Kidney tubule cell (primary cell): ENCODE data around the gene NT5C3A.
A peak's percentile ranks its signal among the peaks of the same experiment; 100 is the strongest.
"Not testable (repeated sequence)": the region's sequence is repeated elsewhere in the genome, so short reads cannot be mapped to it uniquely, and the experiment has no call there.

Experiments
- DNase-seq: peaks from one replicate; pipeline ENCODE4 v3.0.0-alpha.2; 2018; ENCODE audit warnings: low spot score

Gene NT5C3A

DNA sequence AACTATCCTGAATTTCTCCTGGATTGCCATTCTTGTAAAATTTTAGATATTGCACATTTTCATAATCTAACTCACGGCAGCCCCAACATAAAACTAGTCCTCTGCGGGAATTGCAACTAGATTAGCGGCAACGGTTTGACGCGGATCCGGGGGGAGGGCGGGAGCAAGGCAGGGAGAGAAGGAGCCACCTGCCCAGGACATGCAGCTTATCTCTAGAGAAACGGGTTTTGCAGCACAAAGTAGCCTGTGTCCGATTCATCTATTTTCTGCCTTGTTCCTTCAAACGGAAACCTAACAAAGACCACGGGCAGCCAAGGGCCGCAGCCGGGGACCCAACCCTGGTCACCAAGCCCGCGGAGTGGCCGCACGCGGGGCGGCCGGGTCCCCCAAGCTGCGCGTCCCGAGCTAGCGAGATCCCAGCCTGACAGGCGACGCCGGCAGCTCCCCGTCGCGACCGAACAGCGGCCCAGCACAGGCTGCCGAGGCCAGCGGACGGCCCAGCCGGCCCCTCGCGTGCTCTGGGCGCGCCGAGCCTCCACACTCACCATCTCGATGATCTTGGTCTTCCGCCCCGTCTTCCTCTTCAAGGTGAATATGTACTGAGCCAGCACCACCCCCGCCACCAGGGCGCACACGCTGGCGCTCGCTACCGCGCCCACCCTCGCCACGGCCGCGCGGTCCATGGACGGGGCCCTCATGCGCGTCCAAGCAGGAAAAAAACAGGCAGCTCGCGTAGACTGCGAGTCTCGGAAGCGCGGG is at the start of gene NT5C3A:
Gene NT5C3A, minus strand, starts transcription at position 754 of the 759 bp plus-strand sequence. Its CDS starts 71 bp downstream, at position 683.
- peak; percentile 45 for DNase-seq

DNA sequence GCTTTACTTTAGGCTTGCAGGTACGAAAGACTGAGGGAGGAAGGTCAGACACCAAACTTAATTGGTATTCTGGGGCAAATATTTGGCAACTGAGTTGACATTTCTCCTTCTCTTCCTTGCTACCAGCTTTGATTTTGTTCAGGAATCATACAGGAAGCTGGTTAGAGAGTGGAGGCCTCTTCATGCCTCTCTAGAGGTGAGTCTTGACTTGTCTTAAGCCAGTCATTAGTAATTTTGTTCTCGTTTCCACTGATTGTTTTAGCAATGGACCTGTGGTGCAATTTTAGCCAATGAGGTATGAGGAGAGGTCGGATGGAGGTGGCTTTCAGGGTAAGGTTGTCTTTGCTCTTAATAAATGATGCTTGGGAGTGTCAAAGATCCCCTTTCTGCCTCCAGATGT is 49.0 kb upstream of the NT5C3A start:
- DNase-seq = no peak

DNA sequence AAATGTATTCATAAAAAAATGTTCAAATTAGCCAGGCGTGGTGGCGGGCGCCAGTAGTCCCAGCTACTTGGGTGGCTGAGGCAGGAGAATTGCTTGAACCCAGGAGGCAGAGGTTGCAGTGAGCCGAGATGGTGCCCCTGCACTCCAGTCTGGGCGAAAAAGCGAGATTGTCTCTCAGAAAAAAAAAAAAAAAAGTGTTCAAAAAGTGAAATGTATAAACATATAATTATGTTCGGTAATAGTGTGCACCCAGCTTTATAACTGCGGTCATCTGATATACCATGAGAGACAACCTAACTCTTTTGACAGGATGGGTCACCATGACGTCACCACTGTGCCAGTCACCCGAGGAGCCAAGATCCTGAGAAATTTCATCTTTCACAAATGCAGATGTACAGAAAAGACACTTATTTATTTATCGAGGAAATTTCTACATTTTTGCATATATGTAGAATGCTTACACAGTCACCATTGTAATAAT is 47.2 kb upstream of the NT5C3A start:
- DNase-seq = peak; percentile 17

DNA sequence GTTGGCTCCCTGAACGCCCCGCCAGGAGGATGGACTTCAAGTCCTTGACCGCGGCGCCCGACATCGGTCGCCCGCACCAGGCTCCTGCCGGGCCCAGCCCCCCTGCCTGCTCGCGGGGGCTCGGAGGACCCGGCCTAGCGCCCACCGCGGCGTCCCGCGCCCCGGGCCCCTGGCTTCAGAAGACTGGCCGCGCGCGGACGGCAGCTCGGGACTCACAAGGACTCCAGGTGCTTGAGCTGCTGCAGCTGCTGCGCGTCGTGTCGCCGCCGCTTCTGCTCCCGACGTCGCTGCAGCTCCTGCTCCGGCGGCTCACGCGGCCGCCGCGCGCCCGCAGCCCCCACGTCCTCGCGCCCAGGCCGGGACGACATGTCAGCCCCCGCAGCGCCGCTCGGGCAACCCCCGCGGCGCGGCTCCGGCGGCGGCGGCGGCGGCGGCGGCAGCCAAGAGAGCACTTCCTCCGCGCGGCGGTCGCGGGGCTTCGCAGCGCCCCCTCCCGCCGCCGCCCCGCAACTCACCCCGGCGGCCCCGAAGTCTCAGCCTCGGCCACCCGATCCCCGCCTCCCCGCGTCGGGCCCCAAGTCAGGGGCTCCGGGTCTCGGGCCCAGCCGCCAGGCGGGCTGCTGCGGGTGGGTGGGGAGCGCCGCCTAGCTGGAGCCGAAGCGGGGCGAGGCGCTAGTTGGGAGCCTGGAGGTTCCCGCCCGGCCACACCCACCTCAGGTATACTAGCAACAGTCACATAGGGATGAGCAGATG is 46.6 kb upstream of the NT5C3A start, which contains the start of gene RP9:
Gene RP9, minus strand, starts transcription at position 400 of the 753 bp plus-strand sequence. Its CDS starts 32 bp downstream, at position 368.
- peak; percentile 79 for DNase-seq

DNA sequence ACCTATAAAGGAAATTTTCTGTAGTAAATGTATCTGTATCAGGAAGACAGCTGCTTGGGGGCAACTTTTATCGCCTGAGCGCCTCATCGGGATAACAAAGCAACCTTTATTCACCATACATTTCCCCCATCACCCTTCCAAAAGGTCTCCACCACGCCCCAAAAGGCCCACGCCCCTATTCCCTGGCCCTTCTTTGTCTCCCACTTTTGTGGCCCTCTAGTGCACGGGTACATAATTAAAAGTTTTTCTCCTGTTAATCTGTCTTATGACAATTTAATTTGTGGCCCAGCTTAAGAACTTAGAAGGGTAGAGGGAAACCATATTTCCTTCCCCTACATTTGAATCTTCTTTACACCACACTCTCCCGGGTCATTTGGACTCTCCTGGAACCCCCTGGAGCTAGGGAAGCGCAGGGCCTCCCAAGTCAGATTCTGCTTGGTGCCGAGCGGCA is 46.0 kb upstream of the NT5C3A start:
- no peak for DNase-seq

DNA sequence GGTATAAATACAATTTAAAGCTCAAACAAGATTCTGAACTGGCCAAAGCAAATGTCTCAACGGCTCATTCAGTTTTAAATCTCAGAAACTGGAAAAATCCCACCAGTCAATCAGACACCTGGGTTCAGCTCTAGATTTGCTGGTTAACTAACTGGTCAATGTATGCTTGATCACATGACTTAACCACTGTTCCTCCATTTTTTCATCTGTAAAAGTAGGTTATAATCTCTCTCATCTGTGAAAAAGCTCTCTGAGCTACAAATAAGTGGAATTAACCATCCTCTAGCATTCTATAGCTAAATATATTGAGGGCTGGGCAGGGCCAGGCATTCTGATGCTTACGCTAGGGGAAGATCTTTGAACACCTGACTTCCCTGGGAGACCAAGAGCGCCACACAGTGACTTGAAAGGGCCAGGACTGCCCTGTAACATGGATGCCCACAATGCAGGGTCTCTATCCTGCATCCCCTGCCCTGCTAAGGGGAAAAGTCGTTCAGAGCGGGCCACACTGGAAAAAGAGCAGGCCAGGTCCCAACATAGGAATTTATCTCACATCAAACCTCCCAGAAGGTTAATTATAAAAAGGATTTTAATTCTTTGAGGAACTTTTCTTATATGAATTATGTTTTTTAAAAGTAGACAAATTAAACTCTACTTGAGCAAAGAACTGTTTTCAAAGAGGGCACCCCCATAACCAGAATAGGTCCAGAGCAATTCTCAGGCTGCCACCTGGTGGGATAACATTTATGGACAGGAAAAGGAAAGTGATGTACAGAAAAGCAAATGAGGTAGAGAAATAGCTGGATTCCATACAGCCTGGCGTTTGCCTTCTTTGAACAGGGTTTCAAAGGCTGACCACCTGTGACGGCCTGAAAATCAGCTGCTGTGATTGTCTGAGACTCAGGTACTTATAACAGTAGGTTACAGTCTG is 44.8 kb upstream of the NT5C3A start:
- DNase-seq = peak; percentile 44

DNA sequence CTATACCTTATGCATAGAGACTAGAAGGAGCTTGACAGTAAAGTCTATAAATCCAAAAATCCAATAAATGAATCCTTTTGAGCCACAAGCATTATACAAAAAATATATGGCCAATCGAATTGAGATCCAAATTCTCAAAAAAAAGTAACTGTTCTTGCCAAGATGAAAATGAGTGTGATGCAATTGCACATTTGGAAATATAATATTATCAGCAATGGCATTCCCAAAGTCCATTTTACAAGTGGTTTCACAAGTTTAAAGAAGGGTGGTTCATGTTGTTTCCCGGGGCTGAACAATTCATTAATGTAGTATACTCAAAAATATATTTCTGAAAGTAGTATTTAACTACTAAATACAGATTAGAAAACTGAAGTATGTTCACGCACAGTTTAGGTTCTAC is 39.3 kb upstream of the NT5C3A start:
- DNase-seq = no peak

DNA sequence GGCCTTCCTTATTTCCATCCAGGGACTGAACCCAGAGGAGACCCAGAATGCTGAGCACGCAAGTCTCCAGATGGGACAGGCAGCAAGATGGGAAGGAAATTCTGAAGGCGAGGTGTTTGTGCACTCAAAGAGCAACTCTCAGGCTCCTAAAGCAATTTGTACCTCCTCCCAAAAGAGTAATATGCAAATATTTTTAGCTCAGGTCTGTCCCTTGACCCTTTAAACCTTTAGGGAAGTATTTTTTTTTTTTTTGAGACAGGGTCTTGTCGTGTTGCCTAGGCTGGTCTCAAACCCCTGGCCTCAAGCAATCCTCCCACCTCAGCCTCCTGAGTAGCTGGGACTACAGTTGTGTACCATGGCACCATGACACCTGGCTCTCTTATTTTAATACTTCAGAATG is 38.2 kb upstream of the NT5C3A start:
- no peak for DNase-seq

DNA sequence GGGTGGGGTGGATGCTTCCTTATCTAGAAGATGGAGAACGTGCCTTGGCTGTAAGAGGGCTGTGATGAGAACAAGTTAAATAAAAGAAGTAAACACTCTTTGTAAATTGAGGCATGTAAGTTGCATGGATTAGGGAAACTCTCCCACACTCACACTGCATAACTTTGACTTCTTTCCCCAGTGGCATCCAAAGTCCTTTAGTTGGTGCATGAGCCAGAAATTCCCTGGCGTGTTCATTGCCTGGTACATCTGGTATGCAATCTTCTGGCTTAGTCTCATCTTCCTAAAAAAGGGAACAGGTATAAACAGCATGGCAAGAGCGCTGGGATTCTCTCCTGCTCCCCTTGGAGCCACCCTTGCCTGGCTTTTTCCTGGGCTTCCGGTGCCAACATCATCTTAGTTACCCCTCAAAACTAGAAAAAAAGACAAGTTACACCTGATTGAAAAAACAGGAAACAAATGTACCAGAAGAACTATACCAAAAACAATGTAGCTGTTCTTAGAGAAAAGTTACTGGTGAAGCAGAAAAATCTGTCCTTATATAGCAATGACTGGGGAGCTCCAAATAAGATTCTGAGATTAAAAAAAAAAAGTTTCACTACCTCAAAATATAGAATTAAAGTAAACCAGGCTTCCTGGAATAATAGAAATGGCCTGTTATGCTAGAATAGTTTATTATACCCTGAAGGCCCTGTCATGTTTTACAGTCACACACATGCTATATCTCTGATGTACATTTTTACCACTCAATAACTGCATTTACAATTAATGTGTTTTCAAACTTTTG is 36.8 kb upstream of the NT5C3A start:
- no peak for DNase-seq

DNA sequence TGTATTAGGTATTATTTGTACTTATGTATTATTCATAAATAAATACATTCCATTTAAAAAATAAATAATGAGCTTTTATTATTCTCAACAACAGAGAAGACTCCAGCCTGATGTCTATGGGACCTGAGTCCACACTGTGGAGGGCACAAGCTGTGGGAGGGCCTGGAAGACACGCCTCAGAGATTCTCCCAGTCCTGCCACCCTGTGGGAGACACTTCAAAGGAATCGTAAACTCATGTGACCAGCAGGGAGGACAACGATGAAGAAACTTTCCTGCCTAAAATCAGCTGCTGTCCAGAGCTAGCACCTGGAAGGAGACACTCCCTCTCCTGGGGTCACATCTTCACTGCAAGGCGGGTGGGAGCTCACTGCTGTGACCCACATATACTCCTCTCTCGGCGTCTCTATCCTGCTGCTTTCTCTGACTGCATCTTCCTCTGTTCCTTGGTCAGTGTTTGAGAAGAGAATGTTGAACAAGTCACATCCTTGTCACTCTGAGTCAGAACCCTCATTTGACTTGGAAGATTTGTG is 32.2 kb upstream of the NT5C3A start:
- DNase-seq = not testable (repeated sequence)

DNA sequence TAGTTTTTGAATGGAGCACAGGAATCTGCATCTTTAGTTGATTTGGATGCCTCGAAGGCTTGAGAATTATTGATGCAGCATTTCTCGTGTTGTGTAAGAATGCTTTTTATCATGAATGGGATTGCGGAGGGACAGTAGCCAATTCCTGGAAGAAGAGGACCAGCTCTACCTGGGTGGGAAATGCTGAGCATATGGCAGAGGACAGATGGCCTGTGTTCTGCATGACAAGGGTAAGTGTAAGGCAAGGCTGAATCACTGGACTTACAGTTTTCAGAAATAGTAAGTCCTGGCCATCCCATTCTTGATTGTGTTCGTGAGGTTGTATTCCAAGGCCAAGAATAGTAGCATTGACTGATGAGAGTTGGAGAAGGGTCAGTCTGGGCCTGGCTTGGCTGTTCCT is 30.7 kb upstream of the NT5C3A start:
- DNase-seq = no peak

DNA sequence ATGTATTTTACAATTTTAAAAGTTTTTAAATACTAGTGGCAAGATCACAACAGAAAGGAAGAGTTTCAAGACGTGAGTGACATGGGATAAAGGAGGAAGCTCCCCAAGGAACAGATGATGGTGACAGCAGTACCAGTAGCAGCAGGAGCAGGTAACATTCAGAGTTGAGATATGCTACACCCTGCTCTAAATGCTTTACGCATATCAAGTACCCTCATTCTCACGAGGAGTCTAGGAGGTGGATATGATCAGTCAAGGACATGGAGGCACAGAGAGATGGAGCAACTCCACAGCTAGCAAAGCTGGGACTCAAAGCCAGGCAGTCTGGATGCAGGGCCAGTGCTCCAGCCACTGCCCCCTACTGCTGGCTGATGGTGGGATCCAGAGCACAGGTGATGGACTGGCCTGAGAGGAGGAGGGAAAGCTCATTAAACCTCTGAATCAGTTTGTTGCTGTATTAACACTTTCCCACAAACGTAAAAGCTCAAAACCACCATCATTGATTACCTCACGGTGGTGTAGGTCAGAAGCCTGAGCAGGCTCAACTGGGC is 29.1 kb upstream of the NT5C3A start:
- DNase-seq = no peak

DNA sequence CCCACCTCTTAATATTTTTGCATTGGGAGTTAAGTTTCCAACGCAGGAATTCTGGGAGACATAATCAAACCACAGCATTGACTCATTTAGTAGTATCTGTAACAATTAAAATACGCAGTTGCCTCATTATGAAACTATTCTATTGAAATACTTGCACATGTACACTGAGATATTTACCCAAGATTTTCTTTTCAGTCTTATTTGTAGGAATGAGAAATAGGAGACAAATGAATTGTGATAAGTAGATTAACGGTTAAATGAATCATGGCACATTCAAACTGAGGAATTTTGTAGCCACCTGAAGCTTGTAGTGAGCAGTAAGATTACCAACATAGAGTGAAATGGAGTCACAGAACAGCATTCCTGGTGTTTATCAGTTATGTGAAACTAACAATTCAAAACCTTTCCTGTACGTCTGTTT is 28.5 kb upstream of the NT5C3A start:
- DNase-seq = peak; percentile 7

DNA sequence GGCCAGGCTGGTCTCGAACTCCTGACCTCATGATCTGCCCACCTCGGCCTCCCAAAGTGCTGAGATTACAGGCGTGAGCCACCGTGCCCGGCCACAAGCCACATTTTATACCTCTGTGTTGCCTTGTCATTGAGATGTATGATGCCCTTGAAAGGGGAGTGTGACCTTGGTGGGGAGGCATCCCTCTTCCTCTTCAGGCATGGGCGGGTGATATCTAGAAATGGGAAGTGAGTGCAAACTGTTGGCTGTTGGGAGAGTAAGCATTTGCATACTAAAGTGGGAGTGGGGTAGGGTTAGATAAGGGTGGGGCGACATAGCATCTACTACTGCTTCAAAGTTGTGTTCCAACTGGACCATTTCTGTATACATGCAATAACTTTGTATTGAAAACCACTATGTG is 26.6 kb upstream of the NT5C3A start:
- no peak for DNase-seq

DNA sequence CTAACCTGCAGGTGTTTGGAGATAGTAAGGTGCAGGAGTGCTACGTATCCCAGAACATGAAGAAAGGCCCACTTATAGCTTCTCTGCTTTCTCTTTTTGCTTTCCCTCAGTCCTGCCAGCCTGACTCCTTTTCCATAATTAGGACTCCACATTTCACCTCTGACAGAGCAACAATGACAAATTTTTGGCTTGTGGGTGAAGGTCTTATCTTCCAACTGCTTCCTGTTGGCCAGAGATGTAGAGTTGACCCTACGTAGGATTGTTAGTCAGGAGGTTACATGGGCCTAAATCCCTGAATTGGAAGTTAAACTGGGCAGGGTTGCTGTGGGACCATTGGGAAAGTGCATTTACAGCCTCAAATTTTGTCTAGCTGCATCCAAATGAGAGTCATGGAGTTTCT is 25.3 kb upstream of the NT5C3A start:
- DNase-seq = no peak

DNA sequence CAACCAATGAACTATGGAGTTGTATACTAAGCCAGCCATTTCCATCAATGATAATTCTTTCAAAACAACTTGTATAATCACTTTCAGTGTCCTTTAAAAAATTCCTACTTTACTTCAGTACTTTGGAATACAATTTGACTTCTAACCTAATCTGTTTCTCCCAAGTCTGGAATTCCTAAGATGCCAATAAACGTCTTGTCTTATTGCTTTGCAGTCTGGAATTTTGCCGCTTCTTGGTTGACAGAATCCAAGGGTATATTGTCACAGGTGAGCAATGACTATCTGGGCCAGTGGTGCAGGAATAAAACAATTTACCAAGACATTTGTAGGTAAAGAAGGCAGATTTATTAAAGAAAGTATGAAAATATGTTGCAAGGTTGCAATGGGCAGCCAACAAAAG is 24.8 kb upstream of the NT5C3A start:
- DNase-seq = peak; percentile 54

DNA sequence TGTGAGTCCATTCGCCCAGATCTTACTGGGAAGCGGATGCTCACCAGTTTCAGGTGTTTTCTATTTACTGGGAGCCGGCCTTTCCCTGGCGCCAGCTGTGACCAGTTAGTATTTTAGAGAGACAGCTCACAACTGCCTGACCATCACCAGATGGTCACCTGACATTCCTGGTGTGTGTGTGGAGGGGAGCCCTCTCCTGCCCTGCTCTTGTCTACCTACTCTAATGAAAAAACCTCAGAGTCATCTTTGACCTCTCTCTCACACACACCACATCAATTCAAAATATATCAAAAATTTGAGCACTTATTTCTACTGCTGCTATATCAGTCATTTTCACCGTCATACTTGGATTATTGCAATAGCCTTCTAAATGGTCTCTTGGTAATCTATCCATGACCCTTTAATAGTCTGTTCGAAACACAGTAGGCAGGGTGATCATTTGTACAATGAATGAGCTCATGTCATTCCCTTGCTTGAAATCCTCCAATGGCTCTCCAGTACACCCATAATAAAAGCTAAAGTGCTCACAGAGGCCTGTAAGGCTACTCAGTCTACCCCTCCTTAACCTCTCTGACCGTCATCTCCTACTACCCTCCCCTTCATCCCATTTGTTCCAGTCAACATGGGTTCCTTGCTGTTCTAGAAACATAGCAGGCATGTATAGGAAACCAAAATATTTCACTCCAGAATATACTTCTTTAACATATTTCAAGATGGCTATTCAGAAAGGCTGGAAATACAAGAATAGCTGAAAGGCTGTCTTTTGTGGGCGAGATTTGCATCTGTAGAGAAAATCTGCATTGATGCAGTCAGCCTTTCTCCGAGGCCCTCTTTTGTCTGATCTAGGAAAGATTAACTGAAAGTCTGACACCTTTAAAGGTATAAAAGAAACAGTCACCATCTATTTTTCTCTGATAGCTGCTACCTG is 17.5 kb upstream of the NT5C3A start:
- DNase-seq = no peak

DNA sequence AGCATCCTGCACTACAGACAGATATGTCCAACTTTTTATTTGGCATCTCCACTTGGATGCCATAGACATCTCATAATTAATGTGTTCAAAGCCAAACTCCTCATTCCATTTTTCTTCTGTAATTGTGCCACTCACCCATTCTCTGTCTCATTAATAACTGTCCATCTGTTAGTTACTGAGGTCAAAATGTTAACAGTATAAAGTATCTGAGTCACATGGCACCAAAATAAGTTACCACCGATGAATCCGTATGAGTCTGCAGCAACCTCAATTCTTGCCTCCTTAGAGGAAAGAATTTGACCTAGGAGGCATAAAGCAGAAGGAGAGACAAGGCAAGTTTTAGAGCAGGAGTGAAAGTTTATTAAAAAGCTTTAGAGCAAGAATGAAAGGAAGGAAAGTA is 16.5 kb upstream of the NT5C3A start:
- peak; percentile 41 for DNase-seq

DNA sequence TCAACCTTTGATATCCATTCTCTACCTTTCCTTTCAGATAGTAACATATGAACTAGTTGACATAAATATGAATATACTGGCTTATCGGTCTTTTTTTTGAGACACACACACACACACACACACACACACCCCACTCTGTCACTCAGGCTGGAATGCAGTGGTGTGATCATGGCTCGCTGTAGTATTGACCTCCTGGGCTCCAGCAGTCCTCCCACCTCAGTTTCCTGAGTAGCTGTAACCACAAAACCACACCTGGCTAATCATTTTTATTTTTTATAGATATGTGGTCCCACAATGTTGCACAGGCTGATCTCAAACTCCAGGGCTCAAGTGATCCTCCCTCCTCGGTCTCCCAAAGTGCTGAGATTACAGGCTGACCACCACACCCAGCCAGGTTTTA is 14.2 kb upstream of the NT5C3A start:
- DNase-seq = peak; percentile 88
